Glomerular endothelial cell (primary cell): ENCODE measurements around the gene COPS7A. TPM values are rescaled to one million over a fixed set of nuclear protein-coding genes. Genes with fewer than 3 reads are reported as not detected.

Source experiments
- total RNA-seq: library from RNA; depleted of rRNA; stranded (reverse); fragments of >200 nt; gene quantifications from 2 replicates; pipeline ENCODE4 v1.2.3, GENCODE V29; 2015

The COPS7A gene
- total RNA-seq, 1 donor from 2014 or later, result 58.8 TPM

Other genes starting within 250 kb of the COPS7A start
- 76.3 and 86.1 TPM in 2 replicates for gene MRPL51, start 230.8 kb upstream of the COPS7A start, total RNA-seq
- 37.3 and 45.0 TPM in 2 replicates for gene NCAPD2, start 229.9 kb upstream of the COPS7A start, total RNA-seq
- gene GAPDH, start 189.5 kb upstream of the COPS7A start, total RNA-seq, result 4,807 and 5,799 TPM in 2 replicates
- 26.7 and 30.5 TPM in 2 replicates for gene IFFO1, start 168.0 kb upstream of the COPS7A start, total RNA-seq
- 29.7 and 46.9 TPM in 2 replicates for gene NOP2, start 155.8 kb upstream of the COPS7A start, total RNA-seq
- gene CHD4, start 116.7 kb upstream of the COPS7A start, total RNA-seq, result 183 and 211 TPM in 2 replicates
- 0.58 TPM in 1 of 2 replicates, not detected in the other for gene LPAR5, start 88.1 kb upstream of the COPS7A start, total RNA-seq
- gene ACRBP, start 76.6 kb upstream of the COPS7A start, total RNA-seq, result 0.58 TPM in 1 of 2 replicates, not detected in the other
- 49.7 and 55.1 TPM in 2 replicates for gene ING4, start 60.9 kb upstream of the COPS7A start, total RNA-seq
- 20.1 and 30.3 TPM in 2 replicates for gene ZNF384, start 34.7 kb upstream of the COPS7A start, total RNA-seq
- not detected in 2 replicates for gene PIANP, start 23.2 kb upstream of the COPS7A start, total RNA-seq
- 186 and 229 TPM in 2 replicates for gene MLF2, start 29.1 kb downstream of the COPS7A start, total RNA-seq
- gene PTMS, start 42.3 kb downstream of the COPS7A start, total RNA-seq, result 240 and 281 TPM in 2 replicates
- not detected in 2 replicates for gene LAG3, start 48.5 kb downstream of the COPS7A start, total RNA-seq
- gene CD4, start 65.5 kb downstream of the COPS7A start, total RNA-seq, result not detected in 2 replicates
- gene GPR162, start 97.8 kb downstream of the COPS7A start, total RNA-seq, result 2.0 and 3.7 TPM in 2 replicates
- gene P3H3, start 104.4 kb downstream of the COPS7A start, total RNA-seq, result 53.8 and 87.9 TPM in 2 replicates
- 0.39 and 2.3 TPM in 2 replicates for gene GNB3, start 116.9 kb downstream of the COPS7A start, total RNA-seq
- 6.0 and 14.6 TPM in 2 replicates for gene CDCA3, start 127.2 kb downstream of the COPS7A start, total RNA-seq
- gene USP5, start 128.1 kb downstream of the COPS7A start, total RNA-seq, result 74.8 and 77.1 TPM in 2 replicates
- 542 and 832 TPM in 2 replicates for gene TPI1, start 143.5 kb downstream of the COPS7A start, total RNA-seq
- gene SPSB2, start 149.3 kb downstream of the COPS7A start, total RNA-seq, result 5.3 and 5.5 TPM in 2 replicates
- gene LRRC23, start 180.8 kb downstream of the COPS7A start, total RNA-seq, result 6.3 and 9.6 TPM in 2 replicates
- gene ENO2, start 190.5 kb downstream of the COPS7A start, total RNA-seq, result 18.1 and 18.4 TPM in 2 replicates
- 33.6 and 64.6 TPM in 2 replicates for gene ATN1, start 203.9 kb downstream of the COPS7A start, total RNA-seq
- gene RNU7-1, start 219.8 kb downstream of the COPS7A start, total RNA-seq, result not detected in 2 replicates
- gene C12orf57, start 220.0 kb downstream of the COPS7A start, total RNA-seq, result 180 and 194 TPM in 2 replicates
- gene PTPN6, start 227.3 kb downstream of the COPS7A start, total RNA-seq, result 0.29 and 8.5 TPM in 2 replicates
- gene PHB2, start 246.6 kb downstream of the COPS7A start, total RNA-seq, result 240 and 281 TPM in 2 replicates
- gene EMG1, start 246.9 kb downstream of the COPS7A start, total RNA-seq, result 24.3 and 25.3 TPM in 2 replicates